AG04450 (cell line): ENCODE measurements around the gene XPNPEP1. TPM values are rescaled to one million over a fixed set of nuclear protein-coding genes. Genes with fewer than 3 reads are reported as not detected.

ENCODE experiments used
- CTCF ChIA-PET: fragments of 300-600, 350-600 bp; formaldehyde crosslinking; extraction: SDS; loops from one replicate; lab custom pipeline; 2022; ENCODE audit warnings: antibody characterized with exemption, inconsistent platforms; lab: Charles Lee
- POLR2A ChIA-PET: fragments of 350-600 bp; formaldehyde crosslinking; extraction: SDS; loops from one replicate; lab custom pipeline; 2021; ENCODE audit warnings: antibody characterized with exemption, inconsistent platforms; lab: Yijun Ruan, JAX
- DNase-seq: peaks from one replicate; pipeline ENCODE4 v3.0.0-alpha.2; 2011; ENCODE audit warnings: low read depth, low spot score
- H3K27ac ChIP-seq: one replicate; pipeline ENCODE4 v1.5.1; 2012; ENCODE audit warnings: low read depth, low read length, control low read depth
- H3K27me3 ChIP-seq: one replicate; pipeline ENCODE4 v1.6.0; 2012; ENCODE audit warnings: low read length; ENCODE audit not compliant: control insufficient read depth, insufficient read depth
- H3K4me3 ChIP-seq: 2 replicates; pipeline ENCODE4 v1.5.1; 2011; ENCODE audit warnings: mild to moderate bottlenecking, low read depth, low read length, control low read depth
- H3K9me3 ChIP-seq: 2 replicates; pipeline ENCODE4 v1.5.1; 2012; ENCODE audit warnings: low read length; ENCODE audit not compliant: control insufficient read depth, insufficient read depth
- CTCF ChIP-seq: IDR thresholded peaks from 2 replicates; pipeline ENCODE4 v1.5.1; 2011; ENCODE audit warnings: low read depth, low read length, control low read depth, inconsistent platforms
- polyA plus RNA-seq: library from polyadenylated mRNA; depleted of rRNA; stranded (reverse); fragments of >200 nt; gene quantifications from 2 replicates; pipeline ENCODE4 v1.2.3, GENCODE V29; 2011

XPNPEP1 gene
- polyA plus RNA-seq, 1 experiment: 134 TPM

DNA sequence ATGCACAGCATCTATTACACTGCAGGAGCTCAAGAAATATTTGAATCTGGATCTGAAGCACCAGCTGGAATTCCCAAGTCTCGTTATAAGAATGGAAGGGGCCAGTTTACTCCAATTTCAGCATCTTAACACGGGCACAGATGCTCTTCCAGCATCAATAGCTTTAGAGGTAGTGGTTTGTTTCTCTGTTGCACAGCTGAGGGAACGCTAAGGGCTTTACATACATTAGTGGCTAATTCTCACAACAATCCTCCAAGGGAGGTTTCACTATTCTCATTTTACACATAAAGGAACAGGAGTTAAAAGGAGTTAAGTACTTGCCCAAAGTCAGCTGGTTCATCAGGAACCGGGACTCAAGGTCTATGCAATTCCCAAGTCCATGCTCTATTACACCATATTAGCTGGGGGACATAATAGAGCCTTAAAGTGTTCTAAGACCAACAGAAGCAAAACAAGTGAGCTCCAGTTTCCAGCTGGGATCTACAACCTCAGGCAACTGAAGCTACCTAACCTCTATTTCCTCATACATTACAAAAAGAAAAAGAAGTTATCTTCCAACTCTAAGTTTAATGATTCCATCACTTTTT, 9.9 kb downstream of the XPNPEP1 start:
- ChIA-PET POLR2A (no interaction called here), CTCF (interaction anchor here (0.9 kb wide), 1 partner anchor 24 kb away, joined by 3 read pairs; no protein-coding TSS in a partner anchor)
- Histone ChIP-seq H3K9me3 (no peaks in the 10 kb centered on the region), H3K27me3 (no peaks in the 10 kb centered on the region), H3K4me3 (no peak overlapping the region), H3K27ac (peak overlapping the region; percentile 62)
- DNase-seq: no peak
- TF ChIP-seq CTCF: no peak

- no peak for TF ChIP-seq CTCF
- peak; percentile 49 for DNase-seq
- no peaks in the 10 kb centered on the region for H3K27me3 ChIP-seq
- CTCF ChIA-PET: no interaction called here
- H3K9me3 ChIP-seq: no peaks in the 10 kb centered on the region
- POLR2A ChIA-PET: no interaction called here
- no peak overlapping the region for H3K4me3 ChIP-seq
- H3K27ac ChIP-seq: peak overlapping the region; percentile 62
These were observed 10.7 kb downstream of the XPNPEP1 start for GRCh38 chr10:109912335-109913281.

- no peak overlapping the region for H3K27ac ChIP-seq
These were observed 11.4 kb downstream of the XPNPEP1 start for GRCh38 chr10:109911903-109912302.

DNA sequence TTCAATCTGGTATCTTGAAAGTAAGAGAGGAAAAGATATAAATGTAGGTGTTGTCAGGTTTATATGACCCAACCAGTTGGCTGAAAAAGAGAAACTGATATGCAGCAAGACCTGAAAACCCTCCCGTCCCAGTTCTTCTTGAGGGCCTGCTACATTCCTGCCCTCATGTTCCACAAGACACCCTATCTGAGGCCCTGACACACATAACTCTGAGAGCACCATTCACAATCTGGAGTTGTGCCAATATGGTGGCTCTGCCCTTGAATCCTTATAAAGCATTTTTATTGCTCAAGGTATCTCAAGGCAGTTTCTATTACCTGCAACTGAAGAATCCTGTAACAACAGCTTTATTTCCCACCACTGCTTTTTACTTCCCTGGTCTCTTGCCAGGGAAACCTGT, 17.0 kb downstream of the XPNPEP1 start:
- no peak for TF ChIP-seq CTCF
- ChIA-PET POLR2A (no interaction called here), CTCF (interaction anchor here (2.0 kb wide), 1 partner anchor 22 kb away, joined by 10 read pairs; no protein-coding TSS in a partner anchor)
- no peak for DNase-seq
- Histone ChIP-seq H3K27me3 (no peaks in the 10 kb centered on the region), H3K27ac (no peak overlapping the region), H3K9me3 (no peaks in the 10 kb centered on the region), H3K4me3 (no peak overlapping the region)

More at GRCh38 chr10:109911903-109912302, 11.4 kb downstream of the XPNPEP1 start:
- no peak for DNase-seq
- TF ChIP-seq CTCF: no peak
- ChIA-PET POLR2A (no interaction called here), CTCF (interaction anchor here (1.8 kb wide), 1 partner anchor 22 kb away, joined by 4 read pairs; no protein-coding TSS in a partner anchor)
- Histone ChIP-seq H3K27me3 (no peaks in the 10 kb centered on the region), H3K9me3 (no peaks in the 10 kb centered on the region), H3K4me3 (no peak overlapping the region)
